ENCODE data around the gene C10orf67.

C10orf67 gene

GRCh38 chr10:23338155-23338828, 6.3 kb downstream of the C10orf67 start:
- no peak for DNase-seq (ENCODE audit: low read depth)
- no peak overlapping the region for H3K4me3 ChIP-seq (ENCODE audit: low read depth, low read length)
- TF ChIP-seq POLR2A (IDR thresholded peaks at IDR 0.05; ENCODE audit: extremely low read depth, insufficient read length), result no peak
- no peak for TF ChIP-seq CTCF (IDR thresholded peaks at IDR 0.05; ENCODE audit: low read depth, low read length)
- TF ChIP-seq MAX (IDR thresholded peaks at IDR 0.05; ENCODE audit: low read depth, low read length), result no peak
- TF ChIP-seq MYC (IDR thresholded peaks at IDR 0.05; ENCODE audit: low read depth, low read length), result no peak

GRCh38 chr10:23337616-23338015, 7.0 kb downstream of the C10orf67 start:
- no peak overlapping the region for H3K4me3 ChIP-seq (ENCODE audit: low read depth, low read length)
- DNase-seq (ENCODE audit: low read depth), result no peak
- TF ChIP-seq MYC (IDR thresholded peaks at IDR 0.05; ENCODE audit: low read depth, low read length) (no peak), POLR2A (IDR thresholded peaks at IDR 0.05; ENCODE audit: extremely low read depth, insufficient read length) (no peak), MAX (IDR thresholded peaks at IDR 0.05; ENCODE audit: low read depth, low read length) (no peak), CTCF (IDR thresholded peaks at IDR 0.05; ENCODE audit: low read depth, low read length) (no peak)

GRCh38 chr10:23331567-23332301, 12.9 kb downstream of the C10orf67 start:
- H3K4me3 ChIP-seq (ENCODE audit: low read depth, low read length), result no peak overlapping the region
- DNase-seq (ENCODE audit: low read depth), result peak; percentile 36
- no peak for TF ChIP-seq MAX (IDR thresholded peaks at IDR 0.05; ENCODE audit: low read depth, low read length)
- TF ChIP-seq MYC (IDR thresholded peaks at IDR 0.05; ENCODE audit: low read depth, low read length), result no peak
- no peak for TF ChIP-seq CTCF (IDR thresholded peaks at IDR 0.05; ENCODE audit: low read depth, low read length)
- no peak for TF ChIP-seq POLR2A (IDR thresholded peaks at IDR 0.05; ENCODE audit: extremely low read depth, insufficient read length)

- H3K4me3 ChIP-seq (ENCODE audit: low read depth, low read length), result no peak overlapping the region
- DNase-seq (ENCODE audit: low read depth), result no peak
- TF ChIP-seq MYC (IDR thresholded peaks at IDR 0.05; ENCODE audit: low read depth, low read length) (no peak), MAX (IDR thresholded peaks at IDR 0.05; ENCODE audit: low read depth, low read length) (no peak), CTCF (IDR thresholded peaks at IDR 0.05; ENCODE audit: low read depth, low read length) (no peak), POLR2A (IDR thresholded peaks at IDR 0.05; ENCODE audit: extremely low read depth, insufficient read length) (no peak)
Observed at GRCh38 chr10:23330948-23331347, 13.6 kb downstream of the C10orf67 start.

- H3K4me3 ChIP-seq (ENCODE audit: low read depth, low read length), result no peak overlapping the region
- TF ChIP-seq CTCF (IDR thresholded peaks at IDR 0.05; ENCODE audit: low read depth, low read length) (no peak), POLR2A (IDR thresholded peaks at IDR 0.05; ENCODE audit: extremely low read depth, insufficient read length) (no peak), MAX (IDR thresholded peaks at IDR 0.05; ENCODE audit: low read depth, low read length) (no peak), MYC (IDR thresholded peaks at IDR 0.05; ENCODE audit: low read depth, low read length) (no peak)
- DNase-seq (ENCODE audit: low read depth), result no peak
Observed at GRCh38 chr10:23326544-23327307, 17.9 kb downstream of the C10orf67 start.

All from NB4 (cell line).